DND-41 (cell line): Measurements from ENCODE around the gene C1QTNF5.

Experiments used
- CTCF ChIP-seq: IDR thresholded peaks from 2 replicates; pipeline ENCODE4 v1.5.1; 2012; ENCODE audit warnings: borderline replicate concordance, low read length, moderate library complexity, mild to moderate bottlenecking; ENCODE audit not compliant: poor library complexity, severe bottlenecking; ENCODE audit errors: extremely low read depth
- EZH2 ChIP-seq: IDR thresholded peaks from 3 replicates; pipeline ENCODE4 v1.6.1; 2012; ENCODE audit warnings: borderline replicate concordance, low read depth, mild to moderate bottlenecking, moderate library complexity, low read length, inconsistent platforms; ENCODE audit not compliant: severe bottlenecking

- no peak for TF ChIP-seq CTCF
- no peak for TF ChIP-seq EZH2
Measured at GRCh38 chr11:119365071-119365591, 24.4 kb upstream of the C1QTNF5 start.
